ENCODE measurements around the gene SEC16B. TPM values are rescaled to one million over a fixed set of nuclear protein-coding genes. Genes with fewer than 3 reads are reported as not detected.

The SEC16B gene
- total and polyA plus RNA-seq, 2 of the 8 experiments (the other 6 are each of a cell fraction or from before 2014, with no cell fraction given) = 0.56 to 0.94 TPM

- TF ChIP-seq GABPA (IDR thresholded peaks at IDR 0.05; ENCODE audit: borderline replicate concordance, insufficient read depth, low read length) (no peak), TAF7 (optimal IDR thresholded peaks at IDR 0.05; ENCODE audit: borderline replicate concordance, low read depth, low read length) (no peak), TCF12 (IDR thresholded peaks at IDR 0.05; ENCODE audit: low read depth, low read length) (no peak), SIRT6 (IDR thresholded peaks at IDR 0.05; ENCODE audit: low read length) (no peak)
Observed at GRCh38 chr1:177907000-177907399, 62.9 kb downstream of the SEC16B start (continued).

All from H1 (cell line).